GM19240 (cell line): ENCODE results near the gene TM7SF3.

Experiments
- DNase-seq: peaks from one replicate; pipeline ENCODE4 v3.0.0; 2011; ENCODE audit warnings: low spot score; ENCODE audit not compliant: insufficient read length

TM7SF3 gene

DNA sequence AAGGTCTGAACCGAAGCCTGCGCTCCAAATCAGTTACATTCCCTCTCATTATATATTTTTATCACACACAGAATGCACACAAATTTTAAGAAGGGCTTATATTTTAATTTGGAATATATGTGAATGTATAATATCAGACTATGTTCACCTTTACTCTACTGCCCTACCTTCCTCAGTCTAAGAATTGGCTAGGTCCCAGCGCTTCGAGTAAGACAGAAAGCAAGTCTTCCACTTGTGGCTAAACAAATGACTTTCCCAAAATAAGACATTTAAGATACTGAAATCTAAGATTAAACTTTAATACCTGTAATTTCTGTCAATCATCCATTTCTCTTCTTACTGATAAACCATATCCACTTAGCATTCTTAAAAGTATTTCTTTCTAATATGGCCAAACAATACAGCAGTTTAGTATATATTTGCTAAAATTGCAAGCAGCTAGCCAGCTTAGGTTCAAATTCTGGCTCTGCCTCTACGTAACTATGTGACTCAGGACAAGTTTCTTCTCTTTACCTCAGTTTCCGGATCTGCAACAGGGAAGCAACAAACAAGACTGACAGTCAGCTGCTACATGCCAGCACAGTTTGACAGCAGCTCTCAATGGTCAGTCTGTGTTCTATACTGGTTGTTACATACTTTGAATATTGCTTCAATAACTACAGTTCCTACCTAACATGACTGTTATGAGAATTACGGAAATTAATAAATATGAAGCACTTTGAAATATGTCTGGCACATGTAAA is 78.4 kb downstream of the TM7SF3 start:
- DNase-seq: no peak

DNA sequence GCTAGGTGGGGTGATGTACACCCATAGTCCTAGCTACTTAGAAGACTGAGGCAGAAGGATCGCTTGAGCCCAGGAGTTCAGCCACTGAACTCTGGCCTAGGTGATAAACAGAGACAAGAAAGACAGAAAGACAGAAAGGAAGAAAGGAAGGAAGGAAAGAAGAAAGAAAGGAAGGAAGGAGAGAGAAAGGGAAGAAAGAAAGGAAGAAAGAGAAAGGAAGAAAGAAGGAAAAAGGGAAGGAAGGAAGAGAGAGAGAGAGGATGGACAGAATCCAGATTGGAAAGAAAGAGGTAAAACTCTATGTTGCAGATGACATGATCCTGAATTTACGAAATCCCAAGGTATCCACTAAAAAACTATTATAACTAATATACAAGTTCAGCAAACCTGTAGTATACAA is 84.6 kb downstream of the TM7SF3 start:
- no peak for DNase-seq

DNA sequence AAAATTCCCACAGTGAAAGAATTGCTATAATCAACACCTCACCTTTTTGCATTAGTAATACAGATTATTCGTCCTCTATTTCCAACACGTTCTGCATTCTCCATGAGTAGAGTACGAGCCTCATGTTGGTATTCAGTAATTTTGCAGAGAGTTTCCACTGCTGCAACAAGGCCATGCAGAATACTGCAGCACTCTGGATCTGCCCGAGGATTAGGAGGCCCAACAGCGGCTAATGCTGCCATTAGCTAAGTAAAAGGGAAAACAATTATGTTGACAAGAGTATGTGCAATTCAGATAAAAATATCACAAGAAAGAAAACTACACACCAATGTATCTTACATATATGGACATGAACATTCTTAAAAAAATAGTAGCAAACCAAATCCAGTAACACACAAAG is 85.5 kb downstream of the TM7SF3 start:
- DNase-seq: no peak
